WTC11 (cell line): ENCODE measurements around the gene PPM1M.

Source experiments
- CREM ChIP-seq: sonication (generic); formaldehyde crosslinking; IDR thresholded peaks from 2 replicates; pipeline ENCODE4 v1.8.1; 2022; ENCODE audit warnings: mild to moderate bottlenecking, missing genetic modification reagents, moderate library complexity
- ETV6 ChIP-seq: sonication (generic); formaldehyde crosslinking; IDR thresholded peaks from 2 replicates; pipeline ENCODE4 v1.8.1; 2022; ENCODE audit warnings: mild to moderate bottlenecking, missing genetic modification reagents
- NR1H2 ChIP-seq: sonication (generic); formaldehyde crosslinking; IDR thresholded peaks from 2 replicates; pipeline ENCODE4 v1.9.0; 2021; ENCODE audit warnings: mild to moderate bottlenecking, moderate library complexity, missing genetic modification reagents
- SMAD4 ChIP-seq: sonication (generic); formaldehyde crosslinking; IDR thresholded peaks from 2 replicates; pipeline ENCODE4 v1.8.0; 2022; ENCODE audit warnings: mild to moderate bottlenecking, missing genetic modification reagents
- ZNF232 ChIP-seq: sonication (generic); formaldehyde crosslinking; IDR thresholded peaks from 2 replicates; pipeline ENCODE4 v1.8.0; 2022; ENCODE audit warnings: mild to moderate bottlenecking, missing genetic modification reagents
- ZNF317 ChIP-seq: sonication (generic); formaldehyde crosslinking; IDR thresholded peaks from 2 replicates; pipeline ENCODE4 v1.8.1; 2023; ENCODE audit warnings: low read depth, mild to moderate bottlenecking, moderate library complexity, missing genetic modification reagents, borderline replicate concordance
- ZNF423 ChIP-seq: fragments of 250-450 bp; sonication (Bioruptor Pico); IDR thresholded peaks from 2 replicates; pipeline ENCODE4 v2.1.2; 2022; ENCODE audit warnings: mild to moderate bottlenecking, moderate library complexity
- TF ChIP-seq, protein P1 (sequence below): fragments of 200-600 bp; IDR thresholded peaks from 2 replicates; pipeline ENCODE4 v1.8.0; 2022; ENCODE audit warnings: antibody characterized with exemption
- TF ChIP-seq, protein P2 (sequence below): sonication (generic); formaldehyde crosslinking; IDR thresholded peaks from 2 replicates; pipeline ENCODE4 v1.8.0; 2022; ENCODE audit warnings: mild to moderate bottlenecking, missing genetic modification reagents

DNA sequence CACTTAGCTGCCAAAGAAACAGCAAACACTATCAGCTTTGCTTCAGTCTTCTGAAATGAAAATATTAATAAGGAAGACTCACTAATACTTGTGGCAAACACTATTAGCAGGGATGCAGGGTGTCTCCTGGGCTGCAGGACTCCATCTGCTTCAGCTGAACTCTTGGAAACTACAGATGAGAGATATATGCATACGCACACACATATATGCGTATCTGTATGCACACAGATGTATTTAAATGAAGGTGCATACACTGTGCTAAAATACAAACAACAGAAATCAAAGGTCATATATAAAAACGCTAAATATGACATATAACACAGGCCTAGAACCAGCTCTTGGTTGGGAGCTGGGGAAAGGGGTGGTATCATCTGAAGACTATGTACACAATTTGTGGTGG is 10.6 kb downstream of the PPM1M start:
- TF ChIP-seq, protein P1, sequence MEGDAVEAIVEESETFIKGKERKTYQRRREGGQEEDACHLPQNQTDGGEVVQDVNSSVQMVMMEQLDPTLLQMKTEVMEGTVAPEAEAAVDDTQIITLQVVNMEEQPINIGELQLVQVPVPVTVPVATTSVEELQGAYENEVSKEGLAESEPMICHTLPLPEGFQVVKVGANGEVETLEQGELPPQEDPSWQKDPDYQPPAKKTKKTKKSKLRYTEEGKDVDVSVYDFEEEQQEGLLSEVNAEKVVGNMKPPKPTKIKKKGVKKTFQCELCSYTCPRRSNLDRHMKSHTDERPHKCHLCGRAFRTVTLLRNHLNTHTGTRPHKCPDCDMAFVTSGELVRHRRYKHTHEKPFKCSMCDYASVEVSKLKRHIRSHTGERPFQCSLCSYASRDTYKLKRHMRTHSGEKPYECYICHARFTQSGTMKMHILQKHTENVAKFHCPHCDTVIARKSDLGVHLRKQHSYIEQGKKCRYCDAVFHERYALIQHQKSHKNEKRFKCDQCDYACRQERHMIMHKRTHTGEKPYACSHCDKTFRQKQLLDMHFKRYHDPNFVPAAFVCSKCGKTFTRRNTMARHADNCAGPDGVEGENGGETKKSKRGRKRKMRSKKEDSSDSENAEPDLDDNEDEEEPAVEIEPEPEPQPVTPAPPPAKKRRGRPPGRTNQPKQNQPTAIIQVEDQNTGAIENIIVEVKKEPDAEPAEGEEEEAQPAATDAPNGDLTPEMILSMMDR, result no peak
- TF ChIP-seq ZNF232 (no peak), ETV6 (CRISPR knock-in tag) (no peak), NR1H2 (CRISPR knock-in tag) (no peak), SMAD4 (CRISPR knock-in tag) (no peak), CREM (CRISPR knock-in tag) (no peak), ZNF317 (no peak), ZNF423 (no peak)
- TF ChIP-seq, protein P2, sequence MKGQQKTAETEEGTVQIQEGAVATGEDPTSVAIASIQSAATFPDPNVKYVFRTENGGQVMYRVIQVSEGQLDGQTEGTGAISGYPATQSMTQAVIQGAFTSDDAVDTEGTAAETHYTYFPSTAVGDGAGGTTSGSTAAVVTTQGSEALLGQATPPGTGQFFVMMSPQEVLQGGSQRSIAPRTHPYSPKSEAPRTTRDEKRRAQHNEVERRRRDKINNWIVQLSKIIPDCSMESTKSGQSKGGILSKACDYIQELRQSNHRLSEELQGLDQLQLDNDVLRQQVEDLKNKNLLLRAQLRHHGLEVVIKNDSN, result no peak
